Stimulated activated CD4-positive, alpha-beta T cell treated with anti-CD3 and anti-CD28 coated beads, TNF-alpha, amount 100 ng/mL, for 24 hours (primary cell): Measurements from ENCODE around the gene GRIA3.

Experiments used
- DNase-seq, 3 experiments: peaks; one replicate each; pipeline ENCODE4 v3.0.0-alpha.2; 2020; ENCODE audit warnings: low read depth in 3 of 3

Gene GRIA3

DNA sequence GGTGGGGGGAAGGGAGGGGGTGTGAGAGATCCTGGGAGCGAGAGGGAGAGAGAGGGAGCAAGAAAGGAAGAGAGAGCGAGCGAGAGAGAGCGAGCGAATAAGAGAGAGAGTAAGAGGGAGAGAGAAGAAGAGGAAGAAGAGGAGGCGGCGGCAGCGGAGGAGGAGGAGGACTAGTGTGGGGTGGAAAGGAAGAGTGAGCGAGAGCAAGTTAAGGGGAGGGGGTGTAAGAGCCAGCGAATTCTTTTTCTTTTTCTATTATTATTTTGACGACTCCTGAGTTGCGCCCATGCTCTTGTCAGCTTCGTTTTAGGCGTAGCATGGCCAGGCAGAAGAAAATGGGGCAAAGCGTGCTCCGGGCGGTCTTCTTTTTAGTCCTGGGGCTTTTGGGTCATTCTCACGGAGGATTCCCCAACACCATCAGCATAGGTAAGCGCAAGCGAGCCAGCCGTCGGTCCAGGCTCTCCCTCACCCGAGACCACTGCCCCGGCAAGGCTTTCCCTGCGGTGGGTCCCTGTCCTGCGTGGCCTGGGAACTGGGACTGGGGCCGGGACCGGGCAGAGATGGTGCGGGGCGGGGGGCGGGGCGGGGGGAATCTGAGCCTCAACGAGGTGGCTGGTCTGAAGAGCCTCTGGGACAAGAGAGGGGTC lies at the start of gene GRIA3:
TSS of gene GRIA3 (plus strand) at position 60 of the 647 bp plus-strand sequence. CDS start at position 318, 258 bp downstream.
- no peak for DNase-seq

DNA sequence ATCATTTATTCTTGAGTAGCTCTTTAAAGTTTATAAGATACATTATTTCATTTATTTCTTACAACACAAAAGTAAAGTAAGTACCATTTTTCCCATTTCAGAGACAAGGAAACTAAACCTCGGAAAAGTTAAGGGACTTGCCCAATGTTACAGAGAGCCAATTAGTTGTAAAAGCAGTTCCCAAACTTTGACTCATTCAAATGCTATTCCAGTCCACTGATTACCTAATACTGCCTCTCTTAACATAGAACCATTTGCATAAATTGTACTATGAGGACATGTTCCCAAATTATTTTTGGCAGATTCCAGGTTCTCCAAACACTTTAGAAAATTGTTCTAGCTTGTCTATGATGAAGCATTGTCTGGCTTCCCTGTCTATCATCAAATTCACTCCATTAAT lies 45.6 kb upstream of the GRIA3 start:
- DNase-seq = no peak

DNA sequence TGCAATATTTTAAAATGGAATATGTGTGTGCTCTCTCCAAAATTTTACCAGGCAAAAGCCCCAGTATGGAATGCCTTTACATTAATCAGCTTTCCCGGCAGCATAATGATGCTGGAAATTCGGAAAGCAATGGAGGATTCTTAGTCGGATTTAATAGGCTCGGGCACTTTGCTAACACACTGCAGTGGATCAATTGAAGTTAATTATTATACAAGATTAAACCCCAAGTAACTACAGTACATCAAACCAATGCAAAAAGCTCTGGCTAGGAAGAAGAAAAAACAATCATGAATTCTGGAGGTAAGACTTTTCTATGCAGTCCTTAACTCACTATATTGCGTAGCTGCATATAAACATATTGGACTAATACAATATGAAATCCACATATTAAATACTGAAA lies 43.6 kb upstream of the GRIA3 start:
- no peak for DNase-seq

DNA sequence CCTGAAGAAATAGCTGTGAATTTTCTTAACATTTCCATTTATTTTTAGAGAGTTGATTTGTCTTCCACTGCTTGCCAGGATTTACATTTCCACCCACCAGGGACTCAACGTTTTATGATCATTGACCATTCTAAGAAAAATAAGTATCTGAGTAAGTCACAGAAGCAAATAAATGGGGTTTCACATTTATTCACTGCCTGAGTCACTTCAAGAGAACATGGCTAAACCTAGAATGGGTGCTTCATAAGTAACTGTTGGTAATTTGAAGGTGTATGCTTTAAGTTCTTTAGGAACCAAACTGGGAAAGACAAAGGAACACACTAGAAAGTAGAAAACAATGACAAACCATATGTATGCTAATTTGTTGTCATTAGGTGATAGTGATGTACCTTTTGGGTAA lies 43.2 kb upstream of the GRIA3 start:
- DNase-seq = no peak

DNA sequence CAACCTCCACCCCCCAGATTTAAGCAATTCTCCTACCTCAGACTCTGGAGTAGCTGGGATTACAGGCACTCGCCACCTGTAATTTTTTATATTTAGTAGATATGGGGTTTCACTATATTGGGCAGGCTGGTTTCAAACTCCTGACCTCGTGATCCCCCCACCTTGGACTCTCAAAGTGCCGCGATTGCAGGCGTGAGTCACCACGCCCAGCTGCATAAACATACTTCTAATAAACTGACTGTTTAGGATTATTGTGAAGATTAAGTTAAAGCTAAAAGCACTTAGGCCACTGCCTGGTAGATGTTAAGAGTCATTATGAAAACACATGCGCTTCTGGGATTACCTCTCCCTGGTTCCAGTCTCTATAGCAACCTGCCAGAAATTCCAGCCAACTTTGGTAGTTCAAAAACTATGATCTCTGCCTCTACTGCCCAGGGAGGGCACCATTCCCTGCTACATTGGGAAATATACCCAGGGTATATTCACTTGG lies 30.2 kb upstream of the GRIA3 start:
- no peak for DNase-seq

DNA sequence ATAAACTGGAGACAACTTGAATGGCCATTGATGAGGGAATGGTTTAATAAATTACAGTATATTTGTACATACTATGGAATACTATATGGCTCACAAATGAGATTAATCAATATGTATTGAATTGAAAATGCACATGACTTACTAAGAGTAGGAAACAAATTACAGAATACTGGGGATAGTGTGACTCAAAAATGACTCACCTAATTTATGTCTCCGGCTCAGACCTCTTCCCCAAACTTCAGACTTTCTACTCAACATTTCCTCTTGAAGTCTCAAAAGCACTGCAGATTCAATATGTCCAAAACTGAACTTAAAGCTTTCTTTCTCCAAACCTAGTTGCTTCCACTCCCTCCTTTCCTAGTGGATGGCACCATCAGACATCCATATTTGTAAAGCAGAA lies 28.8 kb upstream of the GRIA3 start:
- no peak for DNase-seq

DNA sequence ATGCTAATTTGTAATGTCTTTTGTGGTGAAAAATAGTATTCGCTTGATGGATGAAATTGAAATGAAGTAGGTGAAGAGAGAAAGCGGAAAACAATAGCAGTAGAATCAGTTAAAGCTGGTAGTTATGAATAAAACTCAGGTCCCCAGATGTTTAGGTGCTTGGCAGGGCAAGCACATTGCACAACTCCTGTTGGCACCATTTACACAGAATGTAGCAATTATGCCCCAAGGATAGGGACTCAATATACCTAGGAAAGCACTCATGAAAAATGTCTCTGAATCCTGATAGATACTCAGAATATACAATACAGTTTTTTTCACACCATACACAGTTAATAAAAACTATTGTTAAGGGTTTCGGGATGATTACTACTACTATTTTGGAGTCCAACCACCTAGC lies 26.5 kb upstream of the GRIA3 start:
- DNase-seq = no peak

DNA sequence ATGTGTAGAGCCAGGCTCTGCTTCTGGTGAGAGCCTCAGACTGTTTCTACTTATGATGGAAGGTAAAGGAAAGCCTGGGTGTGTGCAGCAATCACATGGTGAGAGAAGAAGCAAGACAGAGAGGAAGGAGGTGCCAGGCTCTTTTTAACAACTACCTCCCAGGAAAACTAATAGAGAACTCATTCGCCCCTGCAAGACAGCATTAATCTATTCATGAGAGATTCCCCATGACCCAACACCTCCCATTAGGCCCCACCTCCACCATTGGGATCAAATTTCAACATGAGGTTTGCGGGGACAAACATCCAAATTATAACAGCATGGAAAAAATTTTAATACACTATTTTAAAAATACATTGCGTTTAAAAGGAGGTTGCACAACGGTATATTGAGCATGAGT lies 24.7 kb upstream of the GRIA3 start:
- no peak for DNase-seq

DNA sequence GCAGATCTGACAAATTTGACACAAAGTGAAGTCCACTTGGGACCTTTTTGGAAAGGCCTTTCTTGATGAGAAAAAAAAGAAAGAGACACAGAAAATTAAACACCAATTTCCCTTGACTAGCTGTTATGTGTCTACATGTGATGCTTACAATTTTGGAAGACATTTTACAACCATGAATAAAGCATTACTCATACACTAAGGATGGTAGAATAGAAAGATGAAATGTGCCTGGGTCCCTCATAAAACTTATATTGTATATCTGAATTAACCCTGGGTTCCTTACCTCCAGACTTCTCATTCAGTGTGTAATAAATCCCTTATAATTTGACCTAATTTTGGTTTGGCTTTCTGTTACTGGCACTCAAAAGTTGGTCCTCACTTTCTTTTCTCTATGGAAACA lies 16.5 kb upstream of the GRIA3 start:
- no peak for DNase-seq

DNA sequence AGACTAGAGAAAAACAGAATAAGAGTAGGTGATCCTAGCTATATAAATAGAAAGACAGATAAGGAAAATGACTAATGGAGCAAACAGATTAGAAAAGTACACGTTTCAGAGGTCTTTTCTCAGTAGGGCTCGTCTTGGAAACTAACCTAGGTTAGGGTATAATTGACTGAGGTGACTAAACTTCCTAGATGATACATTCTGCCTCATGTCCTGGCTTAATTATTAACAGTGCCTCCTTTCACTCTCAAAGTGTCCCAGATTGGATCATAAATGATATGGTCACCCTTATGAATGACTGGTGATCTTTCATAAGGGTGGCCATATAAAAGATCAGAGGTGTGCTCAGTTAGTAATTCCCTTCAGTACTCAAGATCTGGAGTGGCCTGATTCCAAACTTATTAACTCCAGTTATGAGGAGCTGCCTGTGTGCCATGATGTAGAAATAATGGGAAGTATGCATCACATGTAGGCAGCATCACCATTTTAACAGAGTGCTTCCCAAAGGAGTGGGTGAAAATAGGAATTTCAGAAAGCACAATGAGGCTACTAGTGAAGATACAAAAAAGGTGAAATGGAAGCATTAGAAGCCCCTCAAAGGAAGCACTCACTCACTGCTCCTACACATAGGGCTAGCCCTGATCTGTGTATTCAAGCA lies 14.7 kb upstream of the GRIA3 start:
- no peak for DNase-seq

DNA sequence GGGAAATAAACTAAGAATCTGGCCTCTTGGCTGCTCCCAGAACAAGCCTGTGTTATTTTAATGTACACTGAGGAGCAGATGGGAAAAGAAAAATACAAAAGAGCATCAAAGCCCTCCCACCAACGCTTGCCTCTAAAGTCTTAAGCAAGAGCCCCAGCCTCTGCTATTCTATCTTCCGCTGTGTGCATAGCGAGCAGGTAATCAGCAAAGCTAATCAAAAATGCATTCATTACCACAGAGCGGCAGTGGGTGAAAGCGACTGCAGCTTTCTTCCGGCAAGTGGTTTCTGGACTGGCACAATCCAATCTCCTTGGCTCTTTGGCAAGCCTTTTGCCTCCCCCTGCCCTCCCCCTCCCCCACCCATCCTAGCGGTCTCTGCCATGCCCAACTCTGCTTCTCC lies 13.5 kb upstream of the GRIA3 start:
- no peak for DNase-seq

DNA sequence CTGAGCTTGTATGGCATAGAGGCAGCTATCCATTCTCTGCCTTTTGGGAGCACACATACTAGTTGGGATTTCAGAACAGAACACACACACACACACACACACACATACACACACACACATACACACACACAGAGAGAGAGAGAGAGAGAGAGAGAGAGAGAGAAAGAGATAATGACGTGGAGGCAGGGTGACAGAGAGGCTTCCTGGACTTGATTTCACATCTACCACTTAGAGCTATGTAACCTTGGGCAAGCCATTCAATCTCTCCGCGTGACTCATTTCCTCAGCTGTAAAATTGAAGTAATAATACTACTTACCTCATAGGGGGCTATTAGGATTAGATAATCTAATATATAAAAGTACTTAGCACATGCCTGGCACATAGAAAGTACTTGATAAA lies 12.3 kb upstream of the GRIA3 start:
- DNase-seq = no peak

DNA sequence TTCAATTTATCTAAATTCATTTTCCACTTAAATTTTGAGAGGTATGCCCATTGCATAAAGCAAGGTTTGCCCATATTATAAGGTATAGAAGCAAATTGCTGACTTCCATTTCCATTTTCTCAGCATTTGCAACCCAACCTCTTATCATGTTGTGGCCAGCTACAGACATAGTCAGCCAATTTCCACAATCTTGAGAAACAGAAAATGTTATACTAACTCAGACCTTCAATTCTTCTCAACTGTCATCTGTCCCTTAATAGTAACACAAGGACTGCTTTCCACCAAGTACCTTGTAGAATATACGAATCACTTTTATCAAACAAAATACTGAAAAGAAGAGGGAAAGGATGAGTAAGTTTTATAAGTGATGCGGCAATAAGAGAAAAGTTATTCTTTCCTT lies 11.2 kb upstream of the GRIA3 start:
- DNase-seq = no peak

DNA sequence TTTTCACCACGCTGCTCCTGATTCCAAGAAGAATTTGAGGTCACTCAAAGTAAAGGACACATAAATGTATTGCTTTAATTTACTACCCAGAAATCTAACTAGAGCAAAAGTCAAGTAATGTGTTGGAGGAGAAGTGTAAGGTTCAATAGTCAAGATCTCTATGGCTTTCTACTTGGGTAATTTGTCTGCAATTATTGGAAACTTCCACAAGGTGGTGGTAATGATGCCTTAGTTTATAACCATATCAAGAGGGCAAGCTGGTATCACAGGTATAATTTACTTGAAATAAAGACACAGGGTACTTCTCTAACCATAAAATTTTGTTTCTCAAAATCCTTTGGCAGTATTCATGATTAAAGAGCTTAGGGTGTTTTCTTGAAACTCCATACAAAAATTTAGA lies 10.2 kb upstream of the GRIA3 start:
- no peak for DNase-seq

DNA sequence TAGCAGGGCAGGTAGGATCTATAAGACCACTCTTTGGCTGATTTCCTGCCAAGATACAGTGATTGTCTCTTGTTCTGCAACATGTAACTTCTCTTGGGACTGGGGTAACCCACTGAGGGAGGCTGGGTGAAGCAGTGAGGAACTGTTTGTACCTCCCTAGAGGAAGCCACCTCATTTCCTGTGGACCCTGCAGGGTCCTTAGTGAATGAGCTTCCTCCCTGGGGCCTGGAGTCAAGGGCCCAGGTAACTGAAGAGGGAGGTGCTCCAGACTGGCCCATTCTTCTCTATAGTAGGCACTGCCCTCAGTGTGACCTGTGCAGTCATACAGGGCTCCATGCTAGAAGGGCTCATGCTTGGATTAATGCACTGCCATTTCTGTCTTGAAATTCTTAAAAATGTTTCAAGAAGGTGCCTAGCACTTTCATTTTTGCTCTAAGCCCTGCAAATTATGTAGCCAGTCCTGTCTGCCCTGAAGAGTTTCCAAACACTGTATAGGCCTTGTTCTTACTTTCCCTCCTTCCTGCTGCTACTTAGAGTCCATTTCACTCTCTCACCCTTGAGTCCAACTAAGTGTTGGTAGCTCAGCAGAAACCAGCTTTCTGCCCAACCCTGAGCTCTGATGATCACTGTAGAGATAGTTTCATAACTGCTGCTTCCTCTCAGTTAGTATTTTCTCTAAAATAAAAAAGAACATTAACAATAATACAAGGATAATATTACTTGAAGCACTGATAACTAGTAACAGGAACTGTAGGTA lies 8.5 kb upstream of the GRIA3 start:
- no peak for DNase-seq

DNA sequence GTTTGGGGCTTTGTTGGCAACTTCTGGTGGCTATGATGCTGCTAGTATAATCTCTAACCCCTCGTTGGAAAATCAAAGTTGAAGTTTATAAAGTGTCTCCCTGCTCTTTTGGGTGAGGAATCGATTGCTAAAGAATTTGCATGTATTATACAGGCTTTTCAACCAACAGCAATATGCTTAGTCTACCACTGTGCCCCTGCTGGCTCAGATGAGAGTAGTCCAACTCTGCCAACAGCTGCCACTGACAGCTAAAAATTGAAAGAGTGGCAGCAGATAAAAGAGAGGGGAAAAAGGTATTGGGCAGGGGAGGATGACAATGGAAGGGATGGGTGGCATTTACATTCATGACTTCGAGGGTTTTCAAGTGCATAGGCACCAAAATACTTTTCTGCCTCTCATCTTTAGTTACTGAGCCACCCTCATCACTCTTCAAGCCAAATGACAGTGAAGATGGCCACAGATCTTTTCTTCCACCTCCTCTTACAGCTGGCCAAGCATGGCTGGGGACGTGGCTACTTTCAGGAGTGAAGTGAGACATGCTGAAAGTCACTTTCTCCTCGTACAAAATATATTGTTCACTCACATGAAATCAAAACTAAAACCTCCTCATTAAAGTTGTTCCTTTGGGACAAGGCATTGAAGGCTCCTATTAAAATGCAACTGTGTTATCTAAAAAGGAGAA lies 2.7 kb upstream of the GRIA3 start:
- DNase-seq = no peak

DNA sequence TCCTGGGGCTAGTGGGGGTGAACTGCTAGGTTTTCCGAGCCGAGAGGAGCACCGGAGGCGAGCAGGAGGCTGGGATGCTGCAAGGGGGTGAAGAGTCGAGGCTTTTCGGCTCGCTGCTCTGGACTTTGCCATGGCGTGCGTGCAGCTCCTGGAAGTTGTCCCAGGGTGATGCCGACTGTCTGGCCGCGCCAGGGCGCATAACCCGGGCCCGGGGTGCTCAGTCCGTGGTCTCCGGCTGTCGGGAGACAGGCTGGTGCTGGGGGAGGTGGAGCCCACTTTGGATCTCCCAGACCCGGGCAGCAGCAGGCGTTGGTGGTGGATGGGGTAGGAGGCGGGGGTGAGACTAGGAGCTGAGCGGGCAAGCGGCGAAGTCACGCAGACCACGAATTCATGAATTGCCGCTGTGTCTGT lies 793 bp downstream of the GRIA3 start:
- no peak for DNase-seq

DNA sequence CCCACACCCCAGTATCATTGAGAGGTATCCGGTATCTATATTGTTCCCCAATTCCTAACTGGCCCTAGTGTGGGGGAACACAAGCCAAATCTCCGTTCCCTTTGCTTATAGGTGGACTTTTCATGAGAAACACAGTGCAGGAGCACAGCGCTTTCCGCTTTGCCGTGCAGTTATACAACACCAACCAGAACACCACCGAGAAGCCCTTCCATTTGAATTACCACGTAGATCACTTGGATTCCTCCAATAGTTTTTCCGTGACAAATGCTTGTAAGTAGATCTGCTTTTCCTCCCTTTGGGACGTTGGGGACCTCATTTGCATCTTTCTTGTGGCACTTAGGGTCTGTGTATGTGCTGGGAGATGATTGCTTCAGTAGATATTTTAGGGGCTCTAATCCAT lies 1.6 kb downstream of the GRIA3 start:
- DNase-seq = no peak

DNA sequence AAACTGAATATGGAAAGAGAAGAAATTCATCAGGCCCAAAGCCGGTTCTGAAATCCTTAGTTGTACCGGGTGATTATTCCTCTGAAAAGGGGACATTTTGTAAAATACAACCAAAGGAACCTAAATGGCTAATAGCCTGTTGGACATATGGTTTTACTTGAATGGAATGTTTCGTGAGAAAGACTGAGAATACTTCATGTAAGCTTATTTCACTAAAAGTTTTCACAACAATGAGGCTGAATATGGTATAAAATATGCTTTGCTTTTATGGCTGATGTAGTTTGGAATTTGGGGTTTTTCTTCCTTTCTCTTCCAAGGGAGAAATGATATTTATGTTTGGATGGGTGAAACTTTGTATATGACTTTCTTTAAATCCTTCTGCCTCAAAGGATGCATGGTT lies 2.7 kb downstream of the GRIA3 start:
- no peak for DNase-seq

DNA sequence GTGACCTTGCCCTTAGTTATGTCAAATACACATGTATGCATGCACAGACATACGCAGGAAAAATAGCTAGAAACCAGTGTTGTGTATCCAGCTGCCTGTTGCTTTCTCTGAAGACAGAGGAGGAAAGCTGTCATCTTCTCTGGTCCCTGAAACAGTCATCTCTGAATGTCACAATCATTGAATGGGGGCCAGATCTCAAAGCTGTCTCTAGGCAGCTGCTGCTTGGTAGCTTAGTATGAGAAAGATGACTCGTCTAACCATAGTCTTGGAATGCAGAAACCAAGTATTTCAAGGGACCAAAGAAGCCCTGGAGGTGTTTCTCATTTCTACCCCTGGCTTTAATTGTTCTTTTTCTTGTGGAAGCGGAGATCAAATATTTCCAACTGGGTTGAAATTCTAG lies 4.0 kb downstream of the GRIA3 start:
- no peak for DNase-seq

DNA sequence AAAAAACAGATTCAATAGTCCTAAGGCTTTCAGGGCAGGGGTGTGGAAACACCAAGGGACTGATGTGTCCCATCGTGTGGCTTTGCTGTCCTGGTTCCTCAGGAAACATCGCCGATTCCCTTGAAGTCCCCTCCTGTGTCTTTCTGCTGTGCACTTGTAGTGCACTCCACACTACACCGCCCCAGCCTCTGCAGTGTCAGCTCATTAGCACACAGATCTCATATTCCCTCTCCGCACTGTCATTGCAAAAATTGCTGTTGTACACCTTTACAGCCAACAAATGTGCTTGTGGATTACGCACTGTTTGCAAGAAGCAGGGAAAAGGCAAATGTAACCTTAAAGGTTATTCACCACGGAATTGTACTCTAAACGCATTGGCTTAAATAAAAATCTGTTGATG lies 5.3 kb downstream of the GRIA3 start:
- DNase-seq = no peak

DNA sequence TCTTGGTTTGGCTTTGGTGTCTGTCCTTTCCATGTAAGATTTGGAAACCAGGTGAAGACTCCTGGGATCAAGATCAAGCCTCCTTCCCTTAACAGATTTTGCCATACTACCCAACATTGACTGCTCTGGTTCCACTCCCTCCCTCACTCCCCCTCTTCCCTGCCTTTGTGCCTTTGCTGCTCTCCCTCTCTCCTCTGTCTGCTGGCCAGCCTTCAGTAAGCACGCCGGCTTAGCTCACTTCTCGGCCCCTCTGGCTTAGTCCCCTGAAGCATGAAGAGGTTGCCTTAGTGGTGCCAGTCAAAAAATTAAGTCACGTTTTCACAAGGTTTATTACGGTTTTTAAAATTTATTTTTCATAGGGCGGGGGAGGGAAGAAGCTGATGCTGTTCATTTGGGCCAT lies 6.0 kb downstream of the GRIA3 start:
- no peak for DNase-seq

DNA sequence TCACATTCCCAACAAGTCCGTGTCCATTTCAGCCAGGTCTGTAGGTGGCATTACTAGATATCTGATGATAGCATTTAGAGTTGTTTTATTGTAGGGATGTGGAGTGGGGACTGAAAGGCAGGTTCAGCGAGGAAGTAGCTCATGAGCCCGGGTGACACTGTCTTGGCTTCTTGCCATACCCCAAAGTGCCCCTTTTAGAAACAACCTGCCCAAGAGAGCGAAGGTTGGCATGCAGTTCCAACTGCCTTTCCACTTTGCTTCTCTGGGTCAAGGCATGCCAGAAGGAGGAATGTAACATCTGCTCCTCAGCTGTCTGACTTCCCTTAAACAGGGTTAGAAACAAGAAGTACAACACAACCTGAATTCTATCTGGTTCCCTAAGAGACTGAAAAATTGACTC lies 9.0 kb downstream of the GRIA3 start:
- no peak for DNase-seq
